ENCODE measurements around the gene ACTN1.

ACTN1 gene

GRCh38 chr14:68913516-68913915 lies 65.6 kb downstream of the ACTN1 start:
- H2AFZ ChIP-seq (ENCODE audit: low read depth, low read length) = no peak overlapping the region
- TF ChIP-seq CTCF (IDR thresholded peaks at IDR 0.05; ENCODE audit: low read depth, low read length) (no peak), EZH2phosphoT487 (IDR thresholded peaks at IDR 0.05; ENCODE audit: low read depth) (no peak)
- peaks cover 14% of the 10 kb centered on the region for H3K4me1 ChIP-seq (ENCODE audit: low read length)
- H3K27me3 ChIP-seq (ENCODE audit: low read depth, low read length) = no peaks in the 10 kb centered on the region
- no peak overlapping the region for H3K4me2 ChIP-seq (ENCODE audit: low read length)
- H3K36me3 ChIP-seq (replicated peaks; ENCODE audit: low read depth, low read length) = no peaks in the 10 kb centered on the region
- no peak overlapping the region for H3K9ac ChIP-seq (ENCODE audit: low read length)
- no peaks in the 10 kb centered on the region for H4K20me1 ChIP-seq (ENCODE audit: insufficient read depth, low read length)
- no peak overlapping the region for H3K4me3 ChIP-seq (ENCODE audit: low read length)
- H3K79me2 ChIP-seq (ENCODE audit: low read length) = no peaks in the 10 kb centered on the region
- H3K27ac ChIP-seq (ENCODE audit: low read length) = no peak overlapping the region
- no peaks in the 10 kb centered on the region for H3K9me3 ChIP-seq (ENCODE audit: insufficient read depth, low read length)

- no peaks in the 10 kb centered on the region for H3K79me2 ChIP-seq (ENCODE audit: low read length)
- H4K20me1 ChIP-seq (ENCODE audit: insufficient read depth, low read length) = no peaks in the 10 kb centered on the region
- peaks cover 14% of the 10 kb centered on the region for H3K4me1 ChIP-seq (ENCODE audit: low read length)
- H3K27me3 ChIP-seq (ENCODE audit: low read depth, low read length) = no peaks in the 10 kb centered on the region
- TF ChIP-seq EZH2phosphoT487 (IDR thresholded peaks at IDR 0.05; ENCODE audit: low read depth) (no peak), CTCF (IDR thresholded peaks at IDR 0.05; ENCODE audit: low read depth, low read length) (peak; percentile 98)
- no peak overlapping the region for H3K9ac ChIP-seq (ENCODE audit: low read length)
- H3K36me3 ChIP-seq (replicated peaks; ENCODE audit: low read depth, low read length) = no peaks in the 10 kb centered on the region
- no peak overlapping the region for H3K4me3 ChIP-seq (ENCODE audit: low read length)
- no peaks in the 10 kb centered on the region for H3K9me3 ChIP-seq (ENCODE audit: insufficient read depth, low read length)
- H3K27ac ChIP-seq (ENCODE audit: low read length) = no peak overlapping the region
- peak overlapping the region; percentile 56 for H3K4me2 ChIP-seq (ENCODE audit: low read length)
- no peak overlapping the region; the same call in 1 of the 2 replicates for H2AFZ ChIP-seq (ENCODE audit: low read depth, low read length)
Observed at GRCh38 chr14:68911594-68912227, 67.4 kb downstream of the ACTN1 start.

- Histone ChIP-seq H3K9me3 (ENCODE audit: insufficient read depth, low read length) (no peaks in the 10 kb centered on the region), H3K9ac (ENCODE audit: low read length) (peak overlapping the region; percentile 7; the same call in 1 of the 2 replicates), H4K20me1 (ENCODE audit: insufficient read depth, low read length) (no peaks in the 10 kb centered on the region), H3K4me2 (ENCODE audit: low read length) (peak overlapping the region; percentile 56), H2AFZ (ENCODE audit: low read depth, low read length) (peak overlapping the region; percentile 62), H3K4me1 (ENCODE audit: low read length) (peaks cover 14% of the 10 kb centered on the region), H3K4me3 (ENCODE audit: low read length) (peak overlapping the region; percentile 38), H3K27me3 (ENCODE audit: low read depth, low read length) (no peaks in the 10 kb centered on the region), H3K79me2 (ENCODE audit: low read length) (no peaks in the 10 kb centered on the region), H3K36me3 (replicated peaks; ENCODE audit: low read depth, low read length) (no peaks in the 10 kb centered on the region), H3K27ac (ENCODE audit: low read length) (no peak overlapping the region)
- TF ChIP-seq EZH2phosphoT487 (IDR thresholded peaks at IDR 0.05; ENCODE audit: low read depth) = no peak
- no peak for TF ChIP-seq CTCF (IDR thresholded peaks at IDR 0.05; ENCODE audit: low read depth, low read length)
Observed at GRCh38 chr14:68910540-68910939, 68.6 kb downstream of the ACTN1 start.

GRCh38 chr14:68908803-68909202 lies 70.3 kb downstream of the ACTN1 start:
- Histone ChIP-seq H3K4me2 (ENCODE audit: low read length) (no peak overlapping the region), H3K36me3 (replicated peaks; ENCODE audit: low read depth, low read length) (no peaks in the 10 kb centered on the region), H2AFZ (ENCODE audit: low read depth, low read length) (no peak overlapping the region), H3K4me1 (ENCODE audit: low read length) (peaks cover 14% of the 10 kb centered on the region), H3K79me2 (ENCODE audit: low read length) (no peaks in the 10 kb centered on the region), H4K20me1 (ENCODE audit: insufficient read depth, low read length) (no peaks in the 10 kb centered on the region), H3K4me3 (ENCODE audit: low read length) (no peak overlapping the region), H3K9ac (ENCODE audit: low read length) (no peak overlapping the region), H3K27ac (ENCODE audit: low read length) (no peak overlapping the region), H3K27me3 (ENCODE audit: low read depth, low read length) (no peaks in the 10 kb centered on the region), H3K9me3 (ENCODE audit: insufficient read depth, low read length) (no peaks in the 10 kb centered on the region)
- TF ChIP-seq CTCF (IDR thresholded peaks at IDR 0.05; ENCODE audit: low read depth, low read length) (no peak), EZH2phosphoT487 (IDR thresholded peaks at IDR 0.05; ENCODE audit: low read depth) (no peak)
